Peyer's patch (tissue), 4 donors: ENCODE data around the gene NPL.

ENCODE experiments used
- CTCF ChIP-seq, 6 experiments: fragments of 450-650 bp in 4 of 6; fragments of 200-600 bp in 2 of 6; sonication (generic) in 1 of 6; IDR thresholded peaks; one replicate each; pipeline ENCODE4 v1.5.1; 2017 to 2019; ENCODE audit warnings: antibody characterized with exemption in 6 of 6, mild to moderate bottlenecking in 3 of 6, moderate library complexity in 1 of 6
- POLR2A ChIP-seq, 2 donors: fragments of 450-650 bp; IDR thresholded peaks; one replicate each; pipeline ENCODE4 v1.5.1; 2017; ENCODE audit warnings: antibody characterized with exemption in 2 of 2, mild to moderate bottlenecking in 2 of 2, moderate library complexity in 2 of 2

- no peak for TF ChIP-seq CTCF (IDR thresholded peaks at IDR 0.05)
- no peak for TF ChIP-seq POLR2A (IDR thresholded peaks at IDR 0.05)
Observed at GRCh38 chr1:182791281-182792179, 2.0 kb downstream of the NPL start.
